ENCODE measurements around the gene PLPPR1. TPM values are rescaled to one million over a fixed set of nuclear protein-coding genes. Genes with fewer than 3 reads are reported as not detected.

Gene PLPPR1
- polyA plus RNA-seq, 4 donors = 0.16 to 1.6 TPM; not detected in 2

DNA sequence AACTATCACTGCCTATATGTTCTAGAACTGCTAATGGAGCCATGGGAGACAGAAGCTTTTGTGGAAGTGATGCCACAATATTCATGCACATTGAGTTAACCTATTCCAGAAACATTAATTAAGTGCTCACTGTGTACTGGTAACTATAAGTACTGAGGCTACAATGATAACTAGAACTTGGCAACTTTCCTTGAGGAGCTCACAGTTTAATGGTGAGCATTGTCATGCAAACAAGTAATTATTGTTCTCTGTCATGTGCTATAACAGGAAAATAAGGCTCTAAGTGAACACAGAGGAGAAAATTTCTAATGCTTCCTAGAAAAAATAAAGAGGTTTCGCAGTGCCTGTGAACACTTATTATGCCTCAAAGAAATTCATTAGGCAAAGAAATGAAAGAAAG, 214.1 kb downstream of the PLPPR1 start:
- 83 to 97% (median 91%) methylated on average over 1 of the region's 1 CpG for WGBS, 3 donors
- no peak for FAIRE-seq

DNA sequence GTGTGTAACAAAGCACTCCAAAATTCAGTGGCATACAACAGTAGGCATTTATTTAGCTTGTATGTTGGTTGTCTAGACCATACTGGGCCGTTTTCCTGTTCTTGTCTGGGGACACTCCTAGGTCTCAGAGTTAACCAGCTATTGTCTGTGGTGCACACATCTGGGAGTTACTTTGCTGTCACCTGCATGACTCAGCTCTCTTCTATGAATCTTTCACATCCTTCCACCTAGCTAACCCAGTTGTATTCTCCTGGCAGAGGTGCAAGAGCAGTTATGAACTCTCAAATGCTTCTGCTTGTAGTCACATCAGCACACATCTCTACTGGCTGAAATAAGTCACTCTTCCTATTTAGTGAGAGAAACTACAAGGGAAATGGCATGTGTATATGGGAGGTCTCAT, 218.2 kb downstream of the PLPPR1 start:
- H3K9me3 ChIP-seq (ENCODE audit: control insufficient read depth in 2 of 2, insufficient read depth in 1 of 2, low read depth in 1 of 2, low read length in 1 of 2) = no peaks in the 10 kb centered on the region
- H3K27me3 ChIP-seq (ENCODE audit: control insufficient read depth in 3 of 3, insufficient read depth in 3 of 3, low read length in 3 of 3) = no peaks in the 10 kb centered on the region
- no peak overlapping the region for H3K4me3 ChIP-seq (ENCODE audit: low read depth in 1 of 3, low read length in 3 of 3)
- no peaks in the 10 kb centered on the region for H3K36me3 ChIP-seq (ENCODE audit: control insufficient read depth in 3 of 3, insufficient read depth in 2 of 3, low read depth in 1 of 3, low read length in 3 of 3)
- no peaks in the 10 kb centered on the region for H3K4me1 ChIP-seq (ENCODE audit: control insufficient read depth in 3 of 3, insufficient read depth in 2 of 3, low read depth in 1 of 3, low read length in 2 of 3)
- FAIRE-seq (no peak), DNase-seq (no peak)
- H3K27ac ChIP-seq (ENCODE audit: low read depth in 1 of 3, low read length in 2 of 3) = no peak overlapping the region
- 8 to 35% (median 14%) methylated on average over 1 of the region's 1 CpG for WGBS, 3 donors

More for the DNA sequence above, 214.1 kb downstream of the PLPPR1 start:
- Histone ChIP-seq H3K4me1 (ENCODE audit: control insufficient read depth in 3 of 3, insufficient read depth in 2 of 3, low read depth in 1 of 3, low read length in 2 of 3) (no peaks in the 10 kb centered on the region), H3K27ac (ENCODE audit: low read depth in 1 of 3, low read length in 2 of 3) (no peak overlapping the region), H3K9me3 (ENCODE audit: control insufficient read depth in 2 of 2, insufficient read depth in 1 of 2, low read depth in 1 of 2, low read length in 1 of 2) (no peaks in the 10 kb centered on the region), H3K4me3 (ENCODE audit: low read depth in 1 of 3, low read length in 3 of 3) (no peak overlapping the region), H3K36me3 (ENCODE audit: control insufficient read depth in 3 of 3, insufficient read depth in 2 of 3, low read depth in 1 of 3, low read length in 3 of 3) (no peaks in the 10 kb centered on the region), H3K27me3 (ENCODE audit: control insufficient read depth in 3 of 3, insufficient read depth in 3 of 3, low read length in 3 of 3) (no peaks in the 10 kb centered on the region)
- no peak for DNase-seq

DNA sequence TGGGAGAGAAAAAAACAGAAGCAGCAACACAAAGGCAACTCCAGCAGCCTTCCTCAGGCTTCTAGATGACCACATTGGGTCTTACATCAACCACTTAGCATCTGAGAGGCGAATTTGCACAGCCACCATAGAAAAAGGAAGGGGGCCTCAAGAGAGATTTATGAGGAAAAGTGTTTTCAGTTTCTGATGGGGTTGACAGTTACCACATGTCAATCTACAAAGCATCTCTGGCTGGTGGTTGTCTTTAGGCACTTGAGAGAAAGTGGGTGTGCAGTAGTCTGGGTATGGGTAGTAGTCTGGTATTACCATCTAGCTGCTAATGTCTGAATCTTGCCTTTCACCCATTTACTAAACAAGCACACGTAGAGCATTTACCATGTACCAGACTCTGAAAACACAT, 218.8 kb downstream of the PLPPR1 start:
- H3K27me3 ChIP-seq (ENCODE audit: control insufficient read depth in 3 of 3, insufficient read depth in 3 of 3, low read length in 3 of 3) = no peaks in the 10 kb centered on the region
- 79 to 86% (median 85%) methylated on average over 2 of the region's 2 CpGs for WGBS, 3 donors
- no peaks in the 10 kb centered on the region for H3K36me3 ChIP-seq (ENCODE audit: control insufficient read depth in 3 of 3, insufficient read depth in 2 of 3, low read depth in 1 of 3, low read length in 3 of 3)
- DNase-seq (no peak), FAIRE-seq (no peak)
- H3K4me3 ChIP-seq (ENCODE audit: low read depth in 1 of 3, low read length in 3 of 3) = no peak overlapping the region
- no peaks in the 10 kb centered on the region for H3K4me1 ChIP-seq (ENCODE audit: control insufficient read depth in 3 of 3, insufficient read depth in 2 of 3, low read depth in 1 of 3, low read length in 2 of 3)
- H3K27ac ChIP-seq (ENCODE audit: low read depth in 1 of 3, low read length in 2 of 3) = no peak overlapping the region
- H3K9me3 ChIP-seq (ENCODE audit: control insufficient read depth in 2 of 2, insufficient read depth in 1 of 2, low read depth in 1 of 2, low read length in 1 of 2) = no peaks in the 10 kb centered on the region

DNA sequence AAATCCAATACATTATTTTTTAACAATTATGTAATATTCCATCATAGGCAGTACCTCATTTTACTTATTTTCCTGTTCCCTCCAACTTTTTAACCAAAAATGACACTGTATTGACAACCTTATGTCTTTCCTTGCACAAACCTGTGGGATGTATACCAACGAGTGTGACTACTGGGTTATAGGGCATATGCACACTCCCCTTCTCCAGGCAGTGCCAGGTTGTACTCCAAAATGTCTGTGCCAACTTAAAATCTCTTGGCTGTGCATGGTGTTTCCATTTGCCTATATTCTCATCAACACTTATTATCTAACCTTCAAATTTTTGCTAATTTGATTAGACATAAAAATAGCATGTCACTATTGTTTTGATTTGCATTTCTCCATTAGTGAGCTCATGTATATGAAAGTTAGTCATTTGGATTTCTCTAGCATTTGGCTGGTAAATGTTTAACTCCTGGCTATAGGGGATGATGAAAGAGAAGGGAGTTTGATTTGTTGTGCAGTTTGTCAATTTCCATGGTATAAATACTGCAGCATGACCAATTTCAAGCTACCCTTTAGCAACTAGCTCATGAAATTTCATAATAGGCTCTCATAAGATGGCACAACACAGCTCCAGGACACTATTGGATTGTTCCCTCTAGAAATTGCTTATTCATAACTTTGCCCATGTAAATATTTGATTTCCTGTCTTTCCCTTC, 226.4 kb downstream of the PLPPR1 start:
- no peak overlapping the region for H3K4me3 ChIP-seq (ENCODE audit: low read depth in 1 of 3, low read length in 3 of 3)
- DNase-seq (no peak), FAIRE-seq (no peak)
- H3K27me3 ChIP-seq (ENCODE audit: control insufficient read depth in 3 of 3, insufficient read depth in 3 of 3, low read length in 3 of 3) = no peaks in the 10 kb centered on the region
- H3K27ac ChIP-seq (ENCODE audit: low read depth in 1 of 3, low read length in 2 of 3) = no peak overlapping the region
- H3K4me1 ChIP-seq (ENCODE audit: control insufficient read depth in 3 of 3, insufficient read depth in 2 of 3, low read depth in 1 of 3, low read length in 2 of 3) = no peaks in the 10 kb centered on the region
- H3K9me3 ChIP-seq (ENCODE audit: control insufficient read depth in 2 of 2, insufficient read depth in 1 of 2, low read depth in 1 of 2, low read length in 1 of 2) = no peaks in the 10 kb centered on the region
- H3K36me3 ChIP-seq (ENCODE audit: control insufficient read depth in 3 of 3, insufficient read depth in 2 of 3, low read depth in 1 of 3, low read length in 3 of 3) = no peaks in the 10 kb centered on the region
- 41 to 68% (median 42%) methylated on average over 1 of the region's 1 CpG for WGBS, 3 donors

DNA sequence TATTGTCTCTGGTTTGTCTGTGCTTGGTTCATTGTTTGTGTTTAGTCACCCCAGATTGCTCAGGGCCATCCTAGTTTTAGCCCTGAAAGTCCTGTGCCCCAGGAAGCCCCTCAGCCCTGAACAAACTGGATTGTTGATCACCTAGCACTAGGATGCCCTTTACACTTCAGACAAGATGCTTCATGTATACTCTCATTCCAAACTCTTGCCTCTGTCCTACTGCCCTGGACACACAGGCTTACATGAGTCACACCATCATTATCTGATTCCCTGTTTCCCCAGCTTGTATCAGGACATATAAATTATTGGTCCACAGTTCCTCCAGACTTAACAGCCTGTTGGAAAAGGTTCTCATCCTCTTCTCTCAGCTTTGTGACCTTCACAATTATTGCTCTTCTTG, 236.2 kb downstream of the PLPPR1 start:
- DNase-seq (no peak), FAIRE-seq (no peak)
- Histone ChIP-seq H3K27ac (ENCODE audit: low read depth in 1 of 3, low read length in 2 of 3) (no peak overlapping the region), H3K9me3 (ENCODE audit: control insufficient read depth in 2 of 2, insufficient read depth in 1 of 2, low read depth in 1 of 2, low read length in 1 of 2) (no peaks in the 10 kb centered on the region), H3K4me1 (ENCODE audit: control insufficient read depth in 3 of 3, insufficient read depth in 2 of 3, low read depth in 1 of 3, low read length in 2 of 3) (no peaks in the 10 kb centered on the region), H3K4me3 (ENCODE audit: low read depth in 1 of 3, low read length in 3 of 3) (no peak overlapping the region), H3K27me3 (ENCODE audit: control insufficient read depth in 3 of 3, insufficient read depth in 3 of 3, low read length in 3 of 3) (no peaks in the 10 kb centered on the region), H3K36me3 (ENCODE audit: control insufficient read depth in 3 of 3, insufficient read depth in 2 of 3, low read depth in 1 of 3, low read length in 3 of 3) (no peaks in the 10 kb centered on the region)

DNA sequence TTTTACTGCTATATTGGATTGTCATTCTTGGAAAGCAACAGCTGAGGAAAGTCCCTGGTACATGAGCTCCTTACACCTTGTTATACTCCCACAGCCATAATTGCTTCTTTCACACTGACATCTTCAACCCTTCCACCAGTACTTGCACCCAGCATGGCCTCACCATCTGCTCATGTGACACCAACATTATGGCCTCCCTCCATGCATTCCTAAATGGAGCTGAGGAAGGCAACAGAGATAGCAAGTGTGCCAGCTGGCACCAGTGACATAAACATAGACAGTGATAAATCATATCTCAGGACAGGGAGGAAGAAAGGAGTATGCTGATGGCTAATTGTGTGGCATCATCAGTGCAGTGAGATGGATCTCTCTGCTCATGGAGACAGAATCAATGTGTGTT, 236.7 kb downstream of the PLPPR1 start:
- H3K9me3 ChIP-seq (ENCODE audit: control insufficient read depth in 2 of 2, insufficient read depth in 1 of 2, low read depth in 1 of 2, low read length in 1 of 2) = no peaks in the 10 kb centered on the region
- H3K27me3 ChIP-seq (ENCODE audit: control insufficient read depth in 3 of 3, insufficient read depth in 3 of 3, low read length in 3 of 3) = no peaks in the 10 kb centered on the region
- FAIRE-seq (no peak), DNase-seq (no peak)
- H3K4me3 ChIP-seq (ENCODE audit: low read depth in 1 of 3, low read length in 3 of 3) = no peak overlapping the region
- no peaks in the 10 kb centered on the region for H3K4me1 ChIP-seq (ENCODE audit: control insufficient read depth in 3 of 3, insufficient read depth in 2 of 3, low read depth in 1 of 3, low read length in 2 of 3)
- no peak overlapping the region for H3K27ac ChIP-seq (ENCODE audit: low read depth in 1 of 3, low read length in 2 of 3)
- no peaks in the 10 kb centered on the region for H3K36me3 ChIP-seq (ENCODE audit: control insufficient read depth in 3 of 3, insufficient read depth in 2 of 3, low read depth in 1 of 3, low read length in 3 of 3)

DNA sequence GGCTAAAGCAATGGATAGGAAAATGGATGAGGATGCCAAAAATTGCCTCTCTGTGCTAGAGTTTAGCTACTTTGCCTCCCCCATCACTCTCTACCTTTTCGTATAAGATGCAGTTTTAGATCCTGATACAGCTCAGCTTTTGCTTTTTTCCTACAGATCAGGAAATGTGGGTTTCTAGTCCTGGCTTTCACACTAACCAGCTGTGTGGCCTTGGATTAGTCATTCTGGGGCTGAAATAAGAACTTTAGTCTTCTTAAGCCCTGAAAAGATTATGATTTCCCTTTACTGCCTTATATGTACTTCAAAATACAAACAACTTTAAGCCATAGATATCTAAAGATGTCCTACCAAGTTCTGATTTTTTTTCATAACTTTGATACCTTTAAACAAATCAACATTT, 239.9 kb downstream of the PLPPR1 start:
- Histone ChIP-seq H3K9me3 (ENCODE audit: control insufficient read depth in 2 of 2, insufficient read depth in 1 of 2, low read depth in 1 of 2, low read length in 1 of 2) (no peaks in the 10 kb centered on the region), H3K27me3 (ENCODE audit: control insufficient read depth in 3 of 3, insufficient read depth in 3 of 3, low read length in 3 of 3) (no peaks in the 10 kb centered on the region), H3K4me1 (ENCODE audit: control insufficient read depth in 3 of 3, insufficient read depth in 2 of 3, low read depth in 1 of 3, low read length in 2 of 3) (no peaks in the 10 kb centered on the region), H3K27ac (ENCODE audit: low read depth in 1 of 3, low read length in 2 of 3) (no peak overlapping the region), H3K36me3 (ENCODE audit: control insufficient read depth in 3 of 3, insufficient read depth in 2 of 3, low read depth in 1 of 3, low read length in 3 of 3) (no peaks in the 10 kb centered on the region), H3K4me3 (ENCODE audit: low read depth in 1 of 3, low read length in 3 of 3) (no peak overlapping the region)
- FAIRE-seq = no peak
- no peak for DNase-seq
- 43 to 84% (median 71%) methylated on average over 1 of the region's 1 CpG for WGBS, 3 donors

DNA sequence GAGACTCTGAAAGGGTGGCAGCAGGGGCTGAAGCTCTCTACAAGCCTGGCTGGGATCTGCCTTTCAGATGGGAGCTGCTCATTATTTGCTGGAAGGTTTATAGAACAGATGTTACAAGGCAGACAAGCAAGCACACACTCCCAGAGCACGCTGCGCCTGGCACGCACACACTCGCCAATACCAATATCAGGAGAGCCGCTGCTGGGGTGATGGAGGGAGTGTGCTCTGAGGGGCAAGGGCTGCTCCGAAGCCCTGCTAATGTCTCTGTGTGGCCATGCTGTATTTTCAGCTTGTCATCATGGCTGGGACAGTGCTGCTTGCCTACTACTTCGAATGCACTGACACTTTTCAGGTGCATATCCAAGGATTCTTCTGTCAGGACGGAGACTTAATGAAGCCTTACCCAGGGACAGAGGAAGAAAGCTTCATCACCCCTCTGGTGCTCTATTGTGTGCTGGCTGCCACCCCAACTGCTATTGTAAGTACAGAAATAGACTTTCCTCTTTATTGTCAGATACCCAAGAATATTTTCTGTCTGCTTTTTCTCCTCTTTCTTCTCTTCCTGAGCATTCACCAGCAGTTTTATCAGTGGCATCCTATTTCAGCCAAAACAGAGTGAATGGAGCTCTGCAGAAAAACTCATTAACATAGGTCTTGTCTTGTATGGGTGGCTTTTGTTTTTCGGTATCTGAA, 241.2 kb downstream of the PLPPR1 start:
- no peak for FAIRE-seq
- 83 to 90% (median 83%) methylated on average over 9 of the region's 9 CpGs for WGBS, 3 donors
- no peaks in the 10 kb centered on the region for H3K27me3 ChIP-seq (ENCODE audit: control insufficient read depth in 3 of 3, insufficient read depth in 3 of 3, low read length in 3 of 3)

DNA sequence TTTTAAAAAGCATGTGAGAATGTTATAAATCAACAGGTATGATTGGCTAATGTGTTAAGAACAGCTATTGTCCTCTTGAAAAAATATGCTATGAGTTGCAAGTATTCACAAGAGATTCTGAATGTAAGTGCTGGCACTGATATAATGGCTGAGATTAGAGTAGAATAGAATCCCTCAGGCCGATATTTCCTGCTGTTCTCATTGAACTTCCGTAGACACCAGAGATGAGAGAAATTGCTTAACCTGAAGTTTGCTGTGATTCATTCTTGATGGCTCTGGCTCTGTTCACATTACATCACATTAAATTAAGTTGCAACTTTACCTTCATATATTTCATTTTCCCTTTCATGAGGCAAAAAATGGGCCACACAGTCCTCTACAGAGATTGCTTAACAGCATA, 241.8 kb downstream of the PLPPR1 start:
- Histone ChIP-seq H3K27me3 (ENCODE audit: control insufficient read depth in 3 of 3, insufficient read depth in 3 of 3, low read length in 3 of 3) (no peaks in the 10 kb centered on the region), H3K36me3 (ENCODE audit: control insufficient read depth in 3 of 3, insufficient read depth in 2 of 3, low read depth in 1 of 3, low read length in 3 of 3) (no peaks in the 10 kb centered on the region), H3K4me3 (ENCODE audit: low read depth in 1 of 3, low read length in 3 of 3) (no peak overlapping the region), H3K4me1 (ENCODE audit: control insufficient read depth in 3 of 3, insufficient read depth in 2 of 3, low read depth in 1 of 3, low read length in 2 of 3) (no peaks in the 10 kb centered on the region), H3K9me3 (ENCODE audit: control insufficient read depth in 2 of 2, insufficient read depth in 1 of 2, low read depth in 1 of 2, low read length in 1 of 2) (no peaks in the 10 kb centered on the region), H3K27ac (ENCODE audit: low read depth in 1 of 3, low read length in 2 of 3) (no peak overlapping the region)
- FAIRE-seq (no peak), DNase-seq (no peak)
- WGBS, 3 donors = 61 to 80% (median 78%) methylated on average over 2 of the region's 2 CpGs

More for the DNA sequence above, 241.2 kb downstream of the PLPPR1 start:
- Histone ChIP-seq H3K36me3 (ENCODE audit: control insufficient read depth in 3 of 3, insufficient read depth in 2 of 3, low read depth in 1 of 3, low read length in 3 of 3) (no peaks in the 10 kb centered on the region), H3K4me1 (ENCODE audit: control insufficient read depth in 3 of 3, insufficient read depth in 2 of 3, low read depth in 1 of 3, low read length in 2 of 3) (no peaks in the 10 kb centered on the region), H3K27ac (ENCODE audit: low read depth in 1 of 3, low read length in 2 of 3) (no peak overlapping the region), H3K9me3 (ENCODE audit: control insufficient read depth in 2 of 2, insufficient read depth in 1 of 2, low read depth in 1 of 2, low read length in 1 of 2) (no peaks in the 10 kb centered on the region), H3K4me3 (ENCODE audit: low read depth in 1 of 3, low read length in 3 of 3) (no peak overlapping the region)
- DNase-seq = no peak

Data from small intestine (tissue), 7 donors.